Astrocyte (in vitro differentiated cells and primary cell): ENCODE data around the gene TRAK1.

ENCODE experiments used
- EZH2 ChIP-seq: IDR thresholded peaks from 2 replicates; pipeline ENCODE4 v1.6.1; 2012; ENCODE audit warnings: mild to moderate bottlenecking, low read length, inconsistent platforms; ENCODE audit not compliant: insufficient read depth
- TF ChIP-seq, protein P1 (sequence below): IDR thresholded peaks from 2 replicates; pipeline ENCODE4 v1.5.1; 2011; ENCODE audit warnings: low read depth, mild to moderate bottlenecking, inconsistent platforms, low read length, moderate library complexity; ENCODE audit not compliant: insufficient read depth

GRCh38 chr3:42225486-42226363, 134.6 kb downstream of the TRAK1 start:
- TF ChIP-seq, protein P1, sequence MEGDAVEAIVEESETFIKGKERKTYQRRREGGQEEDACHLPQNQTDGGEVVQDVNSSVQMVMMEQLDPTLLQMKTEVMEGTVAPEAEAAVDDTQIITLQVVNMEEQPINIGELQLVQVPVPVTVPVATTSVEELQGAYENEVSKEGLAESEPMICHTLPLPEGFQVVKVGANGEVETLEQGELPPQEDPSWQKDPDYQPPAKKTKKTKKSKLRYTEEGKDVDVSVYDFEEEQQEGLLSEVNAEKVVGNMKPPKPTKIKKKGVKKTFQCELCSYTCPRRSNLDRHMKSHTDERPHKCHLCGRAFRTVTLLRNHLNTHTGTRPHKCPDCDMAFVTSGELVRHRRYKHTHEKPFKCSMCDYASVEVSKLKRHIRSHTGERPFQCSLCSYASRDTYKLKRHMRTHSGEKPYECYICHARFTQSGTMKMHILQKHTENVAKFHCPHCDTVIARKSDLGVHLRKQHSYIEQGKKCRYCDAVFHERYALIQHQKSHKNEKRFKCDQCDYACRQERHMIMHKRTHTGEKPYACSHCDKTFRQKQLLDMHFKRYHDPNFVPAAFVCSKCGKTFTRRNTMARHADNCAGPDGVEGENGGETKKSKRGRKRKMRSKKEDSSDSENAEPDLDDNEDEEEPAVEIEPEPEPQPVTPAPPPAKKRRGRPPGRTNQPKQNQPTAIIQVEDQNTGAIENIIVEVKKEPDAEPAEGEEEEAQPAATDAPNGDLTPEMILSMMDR: no peak
- no peak for TF ChIP-seq EZH2
